HG02852 (cell line): ENCODE results near the gene RAB42.
"Not testable (repeated sequence)": the region's sequence is repeated elsewhere in the genome, so short reads cannot be mapped to it uniquely, and the experiment has no call there.

ENCODE experiments used
- ATAC-seq: cut with Tn5 transposase; IDR thresholded peaks from one replicate; pipeline ENCODE4 v1.9.1; 2021; ENCODE audit warnings: mild to moderate bottlenecking, moderate library complexity; ENCODE audit not compliant: unreplicated experiment

The RAB42 gene

GRCh38 chr1:28582248-28582615 is 9.8 kb upstream of the RAB42 start:
- ATAC-seq, result no peak

- not testable (repeated sequence) for ATAC-seq
Observed at GRCh38 chr1:28586585-28587391, 5.3 kb upstream of the RAB42 start.

- ATAC-seq, result no peak
Observed at GRCh38 chr1:28592321-28593071, 431 bp downstream of the RAB42 start.

GRCh38 chr1:28593988-28594356 is 1.9 kb downstream of the RAB42 start:
- not testable (repeated sequence) for ATAC-seq

- ATAC-seq, result not testable (repeated sequence)
Observed at GRCh38 chr1:28594686-28595411, 2.8 kb downstream of the RAB42 start.

- no peak for ATAC-seq
Observed at GRCh38 chr1:28595412-28596191, 3.5 kb downstream of the RAB42 start.

GRCh38 chr1:28596276-28596675 is 4.2 kb downstream of the RAB42 start:
- not testable (repeated sequence) for ATAC-seq

- no peak for ATAC-seq
Observed at GRCh38 chr1:28601696-28602095, 9.6 kb downstream of the RAB42 start.

GRCh38 chr1:28602536-28603439 is 10.7 kb downstream of the RAB42 start:
- ATAC-seq, result no peak

GRCh38 chr1:28604411-28604810 is 12.3 kb downstream of the RAB42 start:
- ATAC-seq, result no peak

- ATAC-seq, result no peak
Observed at GRCh38 chr1:28604962-28605361, 12.9 kb downstream of the RAB42 start.

GRCh38 chr1:28606771-28607170 is 14.7 kb downstream of the RAB42 start:
- ATAC-seq, result no peak

GRCh38 chr1:28613175-28613574 is 21.1 kb downstream of the RAB42 start:
- ATAC-seq, result no peak

- no peak for ATAC-seq
Observed at GRCh38 chr1:28631713-28632112, 39.6 kb downstream of the RAB42 start.

- no peak for ATAC-seq
Observed at GRCh38 chr1:28632560-28632959, 40.5 kb downstream of the RAB42 start.

GRCh38 chr1:28640766-28641165 is 48.7 kb downstream of the RAB42 start:
- no peak for ATAC-seq

- no peak for ATAC-seq
Observed at GRCh38 chr1:28642056-28642846, 50.2 kb downstream of the RAB42 start.

GRCh38 chr1:28642847-28643635 is 51.0 kb downstream of the RAB42 start, which contains the start of gene TAF12:
TAF12 (minus strand) TSS chr1:28643067; CDS start chr1:28622081, 20,986 bp downstream.
- peak; percentile 67 for ATAC-seq
